Adrenal gland (tissue), 12 donors: Measurements from ENCODE around the gene ISX. TPM values are rescaled to one million over a fixed set of nuclear protein-coding genes. Genes with fewer than 3 reads are reported as not detected.

Experiments
- DNase-seq, 7 donors: peaks; one replicate each; pipeline ENCODE4 v3.0.0-alpha.2; 2019 to 2020
- H3K27ac ChIP-seq, 5 donors: fragments of 200-600 bp; sonication (generic) in 4 of 5; 1 replicate in 3 of 5; 2 replicates in 2 of 5; pipeline versions ENCODE4 v1.5.1 to v1.8.0; 2016 to 2020; ENCODE audit warnings: mild to moderate bottlenecking in 1 of 5
- H3K27me3 ChIP-seq: fragments of 200-600 bp; 2 replicates; pipeline ENCODE4 v1.8.0; 2021
- H3K36me3 ChIP-seq, 2 donors: fragments of 200-600 bp; replicated peaks in 1 of 2; 1 replicate in 1 of 2; 2 replicates in 1 of 2; pipeline versions ENCODE4 v1.5.1 to v1.8.0; 2018 to 2022
- H3K4me1 ChIP-seq, 2 donors: fragments of 200-600 bp; replicated peaks in 1 of 2; 1 replicate in 1 of 2; 2 replicates in 1 of 2; pipeline versions ENCODE4 v1.5.1 to v1.8.0; 2018 to 2021
- H3K4me3 ChIP-seq, 4 donors: fragments of 200-600 bp; sonication (generic) in 3 of 4; one replicate each; pipeline ENCODE4 v1.5.1; 2016 to 2018
- H3K9me3 ChIP-seq, 3 donors: fragments of 200-600 bp; sonication (generic) in 1 of 3; replicated peaks in 1 of 3; 1 replicate in 2 of 3; 2 replicates in 1 of 3; pipeline versions ENCODE4 v1.5.1 to v1.8.0; 2016 to 2021
- POLR2A ChIP-seq, 2 donors: fragments of 450-650 bp; IDR thresholded peaks; one replicate each; pipeline ENCODE4 v1.6.1; 2017; ENCODE audit warnings: antibody characterized with exemption in 2 of 2, mild to moderate bottlenecking in 2 of 2, moderate library complexity in 1 of 2
- WGBS, 4 donors: extraction: QIAGEN DNeasy Blood & Tissue Kit in 2 of 4; methylation state at CpG; one replicate each; pipeline versions ENCODE4 v1.1.5 to v1.1.7; 2013 to 2017; 5-methylcytosine and 5-hydroxymethylcytosine counted together
- intact Hi-C, 2 donors: fragments of 100-400 bp; cut with DNase I; formaldehyde crosslinking; loops; one replicate each; pipeline versions ENCODE4 v1.14.1 to v1.15.0; 2022 to 2023
- polyA plus RNA-seq, 3 donors: library from polyadenylated mRNA; stranded (reverse); fragments of 200-250 nt in 2 of 3; fragments of 350-450 nt in 1 of 3; fragmentation: Illumina TruSeq in 1 of 3; extraction: RNeasy Lipid Tissue Mini Kit (QIAGEN cat#74804) in 1 of 3; gene quantifications; one replicate each; pipeline ENCODE4 v1.2.3, GENCODE V29; 2013 to 2014
- total RNA-seq, 9 donors: library from RNA; depleted of rRNA in 4 of 9; stranded (reverse); fragments of >200 nt in 4 of 9; fragments of 120-200 nt in 1 of 9; fragmentation: NEBNext Ultra II Directional in 1 of 9; extraction: Animal tissue kit (Norgen Biotek cat#: 25700) in 1 of 9; gene quantifications; one replicate each; pipeline versions ENCODE4 v1.1.0 to v1.2.4, GENCODE V29; 2013 to 2023
- TF ChIP-seq, protein P1 (sequence below), 6 experiments: fragments of 450-650 bp in 4 of 6; fragments of 200-600 bp in 2 of 6; sonication (generic) in 1 of 6; IDR thresholded peaks; 1 replicate in 5 of 6; 2 replicates in 1 of 6; pipeline versions ENCODE4 v1.5.1 to v1.8.0; 2016 to 2021; ENCODE audit warnings: antibody characterized with exemption in 6 of 6, mild to moderate bottlenecking in 2 of 6, moderate library complexity in 1 of 6
- donor health status: healthy with polysubstance abuse.
- donor health status: Bipolar disorder and iron deficiency.
- donor health status: DM: yes; HTN: yes; CAD: no.
- donor health status: DM: no; HTN: no; CAD: no.
- donor health status: DM: no; HTN: no; CAD: no.
- donor health status: DM: yes; HTN: yes; CAD: no.

The ISX gene
- total and polyA plus RNA-seq, 12 donors = 0.08 TPM; not detected in 11

GRCh38 chr22:35071784-35072183 lies 5.8 kb downstream of the ISX start:
- no peak for TF ChIP-seq POLR2A (IDR thresholded peaks at IDR 0.05)
- TF ChIP-seq, protein P1, sequence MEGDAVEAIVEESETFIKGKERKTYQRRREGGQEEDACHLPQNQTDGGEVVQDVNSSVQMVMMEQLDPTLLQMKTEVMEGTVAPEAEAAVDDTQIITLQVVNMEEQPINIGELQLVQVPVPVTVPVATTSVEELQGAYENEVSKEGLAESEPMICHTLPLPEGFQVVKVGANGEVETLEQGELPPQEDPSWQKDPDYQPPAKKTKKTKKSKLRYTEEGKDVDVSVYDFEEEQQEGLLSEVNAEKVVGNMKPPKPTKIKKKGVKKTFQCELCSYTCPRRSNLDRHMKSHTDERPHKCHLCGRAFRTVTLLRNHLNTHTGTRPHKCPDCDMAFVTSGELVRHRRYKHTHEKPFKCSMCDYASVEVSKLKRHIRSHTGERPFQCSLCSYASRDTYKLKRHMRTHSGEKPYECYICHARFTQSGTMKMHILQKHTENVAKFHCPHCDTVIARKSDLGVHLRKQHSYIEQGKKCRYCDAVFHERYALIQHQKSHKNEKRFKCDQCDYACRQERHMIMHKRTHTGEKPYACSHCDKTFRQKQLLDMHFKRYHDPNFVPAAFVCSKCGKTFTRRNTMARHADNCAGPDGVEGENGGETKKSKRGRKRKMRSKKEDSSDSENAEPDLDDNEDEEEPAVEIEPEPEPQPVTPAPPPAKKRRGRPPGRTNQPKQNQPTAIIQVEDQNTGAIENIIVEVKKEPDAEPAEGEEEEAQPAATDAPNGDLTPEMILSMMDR (IDR thresholded peaks at IDR 0.05) = no peak
- H3K4me1 ChIP-seq = no peaks in the 10 kb centered on the region
- no peak overlapping the region for H3K4me3 ChIP-seq
- no peak for DNase-seq
- intact Hi-C loops = no loop called here
- no peak overlapping the region for H3K27ac ChIP-seq
- 49 to 60% (median 54%) methylated on average over 3 of the region's 3 CpGs for WGBS, 4 donors
- H3K27me3 ChIP-seq = no peaks in the 10 kb centered on the region
- no peaks in the 10 kb centered on the region for H3K36me3 ChIP-seq
- H3K9me3 ChIP-seq = no peaks in the 10 kb centered on the region

GRCh38 chr22:35072925-35073324 lies 7.0 kb downstream of the ISX start:
- WGBS, 4 donors = 67 to 87% (median 69%) methylated on average over 3 to 4 of the region's 4 CpGs
- TF ChIP-seq, protein P1 (IDR thresholded peaks at IDR 0.05) = no peak
- no peak for TF ChIP-seq POLR2A (IDR thresholded peaks at IDR 0.05)
- DNase-seq = no peak
- H3K9me3 ChIP-seq = no peaks in the 10 kb centered on the region
- H3K27me3 ChIP-seq = peaks cover 4% of the 10 kb centered on the region
- no peaks in the 10 kb centered on the region for H3K4me1 ChIP-seq
- H3K4me3 ChIP-seq = no peak overlapping the region
- intact Hi-C loops = no loop called here
- H3K36me3 ChIP-seq = no peaks in the 10 kb centered on the region
- no peak overlapping the region for H3K27ac ChIP-seq

DNA sequence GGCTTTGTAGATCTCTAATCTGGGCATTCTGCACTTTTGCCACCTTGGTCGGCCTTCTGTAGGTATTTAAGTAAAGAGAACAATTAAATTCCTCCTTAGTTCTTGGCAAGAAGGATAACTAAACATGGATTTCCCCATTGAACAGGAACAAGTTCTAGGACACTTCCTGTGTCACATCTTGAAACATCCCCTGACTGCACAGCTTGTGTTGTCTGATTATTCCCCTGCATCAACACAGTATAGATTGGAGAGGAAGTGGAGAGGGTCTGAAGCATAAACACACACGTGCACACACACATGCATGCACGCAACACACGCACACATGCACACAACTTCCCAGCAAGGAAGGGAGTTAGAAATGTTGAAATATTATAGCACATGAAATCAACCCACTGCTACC lies 8.6 kb downstream of the ISX start:
- TF ChIP-seq, protein P1 (IDR thresholded peaks at IDR 0.05) = no peak
- TF ChIP-seq POLR2A (IDR thresholded peaks at IDR 0.05) = no peak
- Histone ChIP-seq H3K4me3 (no peak overlapping the region), H3K9me3 (no peaks in the 10 kb centered on the region), H3K36me3 (no peaks in the 10 kb centered on the region), H3K27me3 (peaks cover 4% of the 10 kb centered on the region), H3K4me1 (no peaks in the 10 kb centered on the region), H3K27ac (no peak overlapping the region)
- WGBS, 4 donors = 73 to 83% (median 76%) methylated on average over 4 of the region's 4 CpGs
- DNase-seq = no peak
- intact Hi-C loops = no loop called here

DNA sequence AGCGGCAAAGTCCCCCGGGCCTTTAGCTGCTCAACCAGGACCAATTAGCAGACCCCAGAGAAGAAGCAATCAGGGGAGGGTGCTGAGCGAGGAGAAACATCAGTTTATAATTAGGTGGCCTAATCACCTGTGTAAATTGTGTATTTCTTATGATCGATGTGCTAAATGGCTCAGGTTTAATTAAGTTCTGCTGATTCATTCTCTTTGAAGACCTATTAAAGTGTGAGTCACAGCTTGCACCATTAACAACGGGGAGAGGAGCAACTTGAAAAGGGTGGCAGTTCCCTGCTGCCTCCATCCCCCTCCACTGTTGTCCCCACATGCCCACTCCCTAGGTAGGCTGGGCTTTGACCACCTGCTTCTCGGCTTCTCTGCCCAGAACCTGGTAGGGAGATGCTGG lies 10.7 kb downstream of the ISX start:
- Histone ChIP-seq H3K27me3 (peaks cover 4% of the 10 kb centered on the region), H3K36me3 (no peaks in the 10 kb centered on the region), H3K4me1 (no peaks in the 10 kb centered on the region), H3K9me3 (no peaks in the 10 kb centered on the region), H3K4me3 (no peak overlapping the region), H3K27ac (no peak overlapping the region)
- TF ChIP-seq, protein P1 (IDR thresholded peaks at IDR 0.05) = no peak
- TF ChIP-seq POLR2A (IDR thresholded peaks at IDR 0.05) = no peak
- WGBS, 4 donors = 75 to 82% (median 78%) methylated on average over 6 of the region's 6 CpGs
- intact Hi-C loops = no loop called here
- no peak for DNase-seq
